Hepatocyte (in vitro differentiated cells): ENCODE measurements around the gene GLI2. TPM values are rescaled to one million over a fixed set of nuclear protein-coding genes. Genes with fewer than 3 reads are reported as not detected.

Experiments
- DNase-seq: peaks from one replicate; pipeline ENCODE4 v3.0.0-alpha.2; 2016; ENCODE audit warnings: low spot score
- H2AFZ ChIP-seq: fragments of 200-600 bp; sonication (generic); 2 replicates; pipeline ENCODE4 v1.6.0; 2016; ENCODE audit warnings: antibody characterized with exemption, mild to moderate bottlenecking
- H3K27ac ChIP-seq: fragments of 200-600 bp; sonication (generic); 2 replicates; pipeline ENCODE4 v1.5.1; 2016; ENCODE audit warnings: mild to moderate bottlenecking
- H3K27me3 ChIP-seq: fragments of 200-600 bp; sonication (generic); 2 replicates; pipeline ENCODE4 v1.6.1; 2016
- H3K36me3 ChIP-seq: fragments of 200-600 bp; sonication (generic); replicated peaks from 2 replicates; pipeline ENCODE4 v1.5.1; 2016; ENCODE audit warnings: low read depth; ENCODE audit not compliant: insufficient read depth
- H3K4me1 ChIP-seq: fragments of 200-600 bp; sonication (generic); 2 replicates; pipeline ENCODE4 v1.5.1; 2016; ENCODE audit warnings: mild to moderate bottlenecking, moderate library complexity; ENCODE audit not compliant: insufficient read depth
- H3K4me2 ChIP-seq: fragments of 200-600 bp; sonication (generic); 2 replicates; pipeline ENCODE4 v1.6.0; 2016
- H3K4me3 ChIP-seq: fragments of 200-600 bp; sonication (generic); 2 replicates; pipeline ENCODE4 v1.5.1; 2016; ENCODE audit warnings: mild to moderate bottlenecking
- H3K79me2 ChIP-seq: fragments of 200-600 bp; sonication (generic); 2 replicates; pipeline ENCODE4 v1.6.0; 2017; ENCODE audit warnings: mild to moderate bottlenecking
- H3K9me2 ChIP-seq: fragments of 200-600 bp; sonication (generic); replicated peaks from 2 replicates; pipeline ENCODE4 v1.6.0; 2017; ENCODE audit warnings: mild to moderate bottlenecking; ENCODE audit not compliant: insufficient read depth
- H3K9me3 ChIP-seq: fragments of 200-600 bp; sonication (generic); 2 replicates; pipeline ENCODE4 v1.5.1; 2016; ENCODE audit warnings: low read depth, mild to moderate bottlenecking
- H4K20me1 ChIP-seq: fragments of 200-600 bp; sonication (generic); 2 replicates; pipeline ENCODE4 v1.6.0; 2016; ENCODE audit warnings: mild to moderate bottlenecking; ENCODE audit not compliant: insufficient read depth, poor library complexity, severe bottlenecking
- CTCF ChIP-seq: fragments of 200-600 bp; sonication (generic); IDR thresholded peaks from 2 replicates; pipeline ENCODE4 v1.5.1; 2016; ENCODE audit warnings: antibody characterized with exemption, mild to moderate bottlenecking; ENCODE audit not compliant: poor library complexity
- EZH2 ChIP-seq: fragments of 200-600 bp; sonication (generic); IDR thresholded peaks from 2 replicates; pipeline ENCODE4 v1.6.1; 2016; ENCODE audit warnings: antibody characterized with exemption, mild to moderate bottlenecking, borderline replicate concordance
- EZH2phosphoT487 ChIP-seq: fragments of 200-600 bp; sonication (generic); IDR thresholded peaks from one replicate; pipeline ENCODE4 v1.6.1; 2018; ENCODE audit warnings: antibody characterized with exemption, mild to moderate bottlenecking, low read depth, moderate library complexity; ENCODE audit not compliant: unreplicated experiment, severe bottlenecking
- WGBS: methylation state at CpG from one replicate; pipeline ENCODE4 v1.1.6; 2016; ENCODE audit warnings: low lambda C conversion rate; ENCODE audit errors: missing lambda C conversion rate; 5-methylcytosine and 5-hydroxymethylcytosine counted together
- polyA plus RNA-seq: library from polyadenylated mRNA; unstranded; fragments of >200 nt; fragmentation: Nextera tagmentation; extraction: Ambion mirVana; gene quantifications from 2 replicates; pipeline ENCODE4 v1.2.1, GENCODE V29; 2016
- total RNA-seq: library from RNA; depleted of rRNA; stranded (reverse); fragments of >200 nt; gene quantifications from 2 replicates; pipeline ENCODE4 v1.2.3, GENCODE V29; 2014

The GLI2 gene
- total and polyA plus RNA-seq, 2 experiments from 2014 or later: 5.3 to 5.8 TPM

GRCh38 chr2:120708944-120709607, 26.6 kb upstream of the GLI2 start:
- Histone ChIP-seq H3K36me3 (no peaks in the 10 kb centered on the region), H3K27me3 (peaks cover 46% of the 10 kb centered on the region), H3K4me3 (no peak overlapping the region), H3K9me2 (no peaks in the 10 kb centered on the region), H4K20me1 (no peaks in the 10 kb centered on the region), H3K9me3 (no peaks in the 10 kb centered on the region), H3K27ac (no peak overlapping the region), H3K79me2 (no peaks in the 10 kb centered on the region), H3K4me2 (no peak overlapping the region), H3K4me1 (peaks cover 9% of the 10 kb centered on the region), H2AFZ (no peak overlapping the region)
- WGBS: 70% methylated on average over 14 of the region's 14 CpGs
- DNase-seq: no peak
- TF ChIP-seq EZH2: no peak
- no peak for TF ChIP-seq CTCF
- no peak for TF ChIP-seq EZH2phosphoT487

GRCh38 chr2:120709608-120710041, 26.0 kb upstream of the GLI2 start:
- 28% methylated on average over 5 of the region's 5 CpGs for WGBS
- Histone ChIP-seq H4K20me1 (no peaks in the 10 kb centered on the region), H3K79me2 (no peaks in the 10 kb centered on the region), H3K4me1 (peaks cover 9% of the 10 kb centered on the region), H3K27me3 (peaks cover 46% of the 10 kb centered on the region), H2AFZ (no peak overlapping the region), H3K36me3 (no peaks in the 10 kb centered on the region), H3K4me2 (no peak overlapping the region), H3K9me2 (no peaks in the 10 kb centered on the region), H3K9me3 (no peaks in the 10 kb centered on the region), H3K4me3 (no peak overlapping the region), H3K27ac (no peak overlapping the region)
- DNase-seq: no peak
- TF ChIP-seq EZH2phosphoT487 (no peak), CTCF (no peak), EZH2 (no peak)

GRCh38 chr2:120710256-120710655, 25.4 kb upstream of the GLI2 start:
- WGBS: 64% methylated on average over 16 of the region's 16 CpGs
- no peak overlapping the region for H3K4me2 ChIP-seq

More at GRCh38 chr2:120710256-120710655, 25.4 kb upstream of the GLI2 start:
- Histone ChIP-seq H2AFZ (no peak overlapping the region), H3K79me2 (no peaks in the 10 kb centered on the region), H3K27ac (no peak overlapping the region), H3K9me2 (no peaks in the 10 kb centered on the region), H4K20me1 (no peaks in the 10 kb centered on the region), H3K4me3 (no peak overlapping the region), H3K27me3 (peaks cover 46% of the 10 kb centered on the region), H3K36me3 (no peaks in the 10 kb centered on the region), H3K9me3 (no peaks in the 10 kb centered on the region), H3K4me1 (peaks cover 12% of the 10 kb centered on the region)
- DNase-seq: no peak
- TF ChIP-seq EZH2phosphoT487: no peak
- TF ChIP-seq CTCF: no peak
- no peak for TF ChIP-seq EZH2
